Measurements from ENCODE around the gene PLEKHA5. TPM values are rescaled to one million over a fixed set of nuclear protein-coding genes. Genes with fewer than 3 reads are reported as not detected.
A peak's percentile ranks its signal among the peaks of the same experiment; 100 is the strongest.
"Not testable (repeated sequence)": the region's sequence is repeated elsewhere in the genome, so short reads cannot be mapped to it uniquely, and the experiment has no call there.

The PLEKHA5 gene
- polyA plus RNA-seq, 6 donors from 2014 or later: not detected

DNA sequence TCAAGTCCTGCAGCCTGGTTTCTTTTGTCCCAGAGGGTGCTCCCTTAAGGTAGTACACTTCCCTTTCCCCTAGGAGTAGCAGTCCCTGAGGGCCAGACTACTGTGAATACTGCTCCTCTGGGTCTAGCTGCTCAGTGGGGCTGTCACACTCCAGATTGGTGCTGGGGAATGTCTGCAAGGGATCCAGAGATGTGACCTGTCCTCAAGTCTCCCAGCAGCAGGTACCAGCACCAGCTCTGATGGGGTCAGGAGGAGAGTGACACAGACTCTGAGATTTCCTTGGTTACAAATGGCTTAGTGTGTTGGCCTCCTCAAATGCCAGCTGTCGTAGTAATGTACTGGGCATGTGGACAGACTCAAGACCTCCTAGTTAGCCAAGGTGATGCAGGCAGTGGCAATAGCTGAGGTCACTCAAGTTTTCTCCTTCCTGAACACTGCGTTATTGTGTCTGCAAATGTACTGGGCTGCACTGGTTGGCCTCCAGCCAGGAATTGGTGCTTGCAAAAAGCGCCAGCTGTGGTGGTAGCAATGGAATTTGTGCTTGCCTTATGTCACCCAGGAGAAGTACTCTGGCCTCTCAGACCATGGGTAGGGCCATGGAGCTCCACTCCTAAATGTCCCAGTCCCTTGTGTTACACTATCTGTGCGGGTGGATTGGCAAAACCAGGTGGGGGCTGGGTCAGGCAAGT, 273.4 kb downstream of the PLEKHA5 start:
- Mint-ChIP-seq H3K4me1 (no peaks in the 10 kb centered on the region), H3K27me3 (no peaks in the 10 kb centered on the region), H3K4me3 (no peak overlapping the region), H3K36me3 (peaks cover 0 to 7% of the 10 kb centered on the region in 2 donors), H3K27ac (no peak overlapping the region), H3K9me3 (peaks cover 0 to 5% (median 4%) of the 10 kb centered on the region in 7 donors)
- DNase-seq (no peak), ATAC-seq (ENCODE audit: low read depth in 2 of 2) (no peak)

- Mint-ChIP-seq H3K4me1 (no peaks in the 10 kb centered on the region), H3K27me3 (no peaks in the 10 kb centered on the region), H3K9me3 (peaks cover 0 to 5% (median 4%) of the 10 kb centered on the region in 7 donors), H3K36me3 (peaks cover 0 to 7% of the 10 kb centered on the region in 2 donors), H3K4me3 (no peak overlapping the region), H3K27ac (peak overlapping the region in 1 of 6 donors; percentile 49)
- DNase-seq (no peak), ATAC-seq (ENCODE audit: low read depth in 2 of 2) (no peak)
Measured at GRCh38 chr12:19404242-19404880, 274.8 kb downstream of the PLEKHA5 start.

- DNase-seq (no peak), ATAC-seq (ENCODE audit: low read depth in 2 of 2) (no peak)
- Mint-ChIP-seq H3K27me3 (peaks cover 0 to 5% (median 0%) of the 10 kb centered on the region in 3 donors), H3K27ac (no peak overlapping the region), H3K9me3 (peaks cover 0 to 5% (median 0%) of the 10 kb centered on the region in 7 donors), H3K4me3 (no peak overlapping the region), H3K36me3 (peaks cover 0 to under 1% of the 10 kb centered on the region in 2 donors), H3K4me1 (no peaks in the 10 kb centered on the region)
Measured at GRCh38 chr12:19409376-19409775, 279.8 kb downstream of the PLEKHA5 start.

DNA sequence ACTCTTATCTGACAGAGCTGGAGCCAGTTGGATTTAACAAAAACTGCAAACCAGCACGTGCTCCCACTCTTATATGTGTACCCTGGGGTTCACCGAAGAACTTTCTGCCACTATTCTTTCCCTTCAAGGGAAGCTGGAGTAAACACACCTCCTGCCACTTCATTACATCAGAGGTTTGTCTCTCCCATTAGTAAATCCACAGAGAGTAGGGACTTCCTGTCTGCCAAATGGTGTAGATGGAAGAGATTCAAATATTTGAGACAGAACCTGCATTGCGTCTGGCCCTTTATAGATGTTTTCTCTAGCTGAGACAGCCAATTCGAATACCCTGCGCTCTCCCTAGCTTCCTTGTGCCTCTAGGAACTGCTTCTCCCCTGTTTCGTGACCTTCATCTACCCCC, 280.7 kb downstream of the PLEKHA5 start:
- Mint-ChIP-seq H3K27ac (no peak overlapping the region), H3K4me1 (no peaks in the 10 kb centered on the region), H3K9me3 (peaks cover 0 to 5% (median 0%) of the 10 kb centered on the region in 7 donors), H3K36me3 (no peaks in the 10 kb centered on the region), H3K4me3 (no peak overlapping the region), H3K27me3 (peaks cover 0 to 5% (median 0%) of the 10 kb centered on the region in 3 donors)
- no peak for DNase-seq
- ATAC-seq (ENCODE audit: low read depth in 2 of 2): no peak

GRCh38 chr12:19410629-19411185, 281.2 kb downstream of the PLEKHA5 start:
- Mint-ChIP-seq H3K9me3 (peaks cover 0 to under 1% (median 0%) of the 10 kb centered on the region in 7 donors), H3K36me3 (no peaks in the 10 kb centered on the region), H3K27me3 (peaks cover 0 to 5% (median 0%) of the 10 kb centered on the region in 3 donors), H3K4me1 (no peaks in the 10 kb centered on the region), H3K27ac (no peak overlapping the region), H3K4me3 (no peak overlapping the region)
- ATAC-seq (ENCODE audit: low read depth in 2 of 2): no peak
- DNase-seq: no peak

DNA sequence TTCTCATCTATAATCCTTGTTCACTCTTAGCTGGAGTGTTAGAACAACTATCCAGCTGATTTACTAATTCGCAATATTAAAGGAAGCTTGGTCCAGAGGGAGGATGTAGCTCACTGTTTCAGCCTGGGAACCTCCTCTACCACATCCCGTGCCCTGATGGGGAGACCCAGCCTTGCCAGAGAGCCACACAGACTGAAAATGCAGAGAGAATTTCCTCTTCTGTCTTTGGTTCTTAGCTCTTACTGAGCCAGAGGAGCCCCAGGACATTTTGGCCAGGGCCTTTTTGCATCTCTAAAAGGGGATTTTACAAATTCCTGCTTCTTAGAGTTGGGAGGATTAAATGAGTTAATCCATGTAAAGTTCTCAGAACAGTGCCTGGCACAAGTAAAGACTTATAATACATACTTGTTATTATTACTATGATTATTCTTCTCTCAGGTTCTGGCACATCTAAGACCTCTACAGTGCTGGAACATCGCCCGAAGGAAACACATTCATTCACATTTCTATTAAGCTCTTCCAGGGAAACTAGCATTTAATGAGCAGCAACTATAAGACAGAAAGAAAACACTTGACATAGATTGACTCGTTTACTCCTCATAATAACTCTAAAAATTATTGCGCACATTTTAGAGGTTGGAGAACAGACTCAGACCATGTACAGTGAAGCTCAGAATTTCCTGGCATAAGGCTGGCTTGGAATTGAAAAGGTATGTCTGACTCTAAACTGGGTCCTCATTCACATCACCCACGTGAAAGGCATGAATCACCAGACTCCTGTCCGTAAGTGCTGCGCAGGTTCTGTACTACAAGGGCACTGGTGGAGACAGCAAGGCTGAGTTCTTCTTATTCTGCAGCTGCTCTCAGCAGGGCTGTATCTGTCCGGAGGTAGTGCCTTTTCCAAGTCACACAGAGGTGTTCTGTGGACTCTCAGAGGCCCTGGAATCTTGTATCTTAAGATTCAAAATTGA, 282.0 kb downstream of the PLEKHA5 start:
- Mint-ChIP-seq H3K36me3 (no peaks in the 10 kb centered on the region), H3K4me1 (no peaks in the 10 kb centered on the region), H3K27ac (no peak overlapping the region), H3K9me3 (no peaks in the 10 kb centered on the region), H3K4me3 (no peak overlapping the region), H3K27me3 (peaks cover 0 to 5% (median 0%) of the 10 kb centered on the region in 3 donors)
- ATAC-seq (ENCODE audit: low read depth in 2 of 2): no peak
- DNase-seq: no peak

DNA sequence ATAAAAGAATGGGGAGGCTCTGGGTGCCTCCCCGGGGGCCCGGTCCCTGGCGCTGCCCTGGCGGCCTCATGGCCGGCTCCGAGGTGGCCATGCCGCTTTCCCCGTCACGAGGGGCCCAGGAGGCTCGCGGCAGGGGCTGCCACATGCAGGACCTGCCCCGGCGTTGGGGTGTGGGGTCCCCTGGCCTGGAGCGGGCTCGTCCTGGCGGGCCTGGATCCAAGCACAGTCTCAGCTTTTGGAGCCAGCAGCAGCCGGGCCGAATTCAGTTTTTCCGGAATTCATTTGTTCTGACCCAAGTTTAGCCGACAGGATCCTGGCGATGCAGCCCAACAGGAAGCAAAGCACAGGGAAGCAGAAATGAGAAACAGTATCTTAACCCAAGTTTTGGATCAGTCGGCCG, 283.3 kb downstream of the PLEKHA5 start:
- DNase-seq (no peak), ATAC-seq (ENCODE audit: low read depth in 2 of 2) (no peak)
- H3K9me3 Mint-ChIP-seq: no peaks in the 10 kb centered on the region
- H3K4me1 Mint-ChIP-seq: no peaks in the 10 kb centered on the region
- H3K4me3 Mint-ChIP-seq: no peak overlapping the region
- H3K36me3 Mint-ChIP-seq: no peaks in the 10 kb centered on the region
- peaks cover 0 to 5% (median 0%) of the 10 kb centered on the region in 3 donors for H3K27me3 Mint-ChIP-seq
- no peak overlapping the region for H3K27ac Mint-ChIP-seq

- ATAC-seq (ENCODE audit: low read depth in 2 of 2); H3K27me3 Mint-ChIP-seq; H3K4me1 Mint-ChIP-seq; H3K9me3 Mint-ChIP-seq; DNase-seq; H3K36me3 Mint-ChIP-seq; H3K27ac Mint-ChIP-seq; H3K4me3 Mint-ChIP-seq: not testable (repeated sequence)
Measured at GRCh38 chr12:19413582-19413981, 284.0 kb downstream of the PLEKHA5 start.

DNA sequence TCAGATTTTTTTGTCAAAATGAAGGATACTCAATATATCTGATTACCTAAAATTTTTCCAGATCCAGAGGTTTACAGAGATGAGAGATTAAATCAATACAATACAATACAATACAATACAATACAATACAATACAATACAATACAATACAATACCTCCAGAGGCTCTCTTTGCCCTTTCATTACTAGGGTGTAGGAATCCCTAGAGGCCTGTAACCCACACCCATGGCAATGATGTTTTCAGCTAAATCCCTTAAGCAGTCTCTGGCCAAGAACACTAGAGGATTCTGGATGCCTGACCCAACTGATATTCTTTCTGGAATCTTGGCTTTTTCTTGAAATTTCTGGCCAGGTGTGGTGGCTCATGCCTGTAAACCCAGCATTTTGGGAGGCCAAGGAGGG, 286.0 kb downstream of the PLEKHA5 start:
- no peak overlapping the region for H3K4me3 Mint-ChIP-seq
- ATAC-seq (ENCODE audit: low read depth in 2 of 2) (no peak), DNase-seq (no peak)
- peaks cover 0 to 5% (median 0%) of the 10 kb centered on the region in 3 donors for H3K27me3 Mint-ChIP-seq
- H3K27ac Mint-ChIP-seq: no peak overlapping the region
- no peaks in the 10 kb centered on the region for H3K9me3 Mint-ChIP-seq
- no peaks in the 10 kb centered on the region for H3K36me3 Mint-ChIP-seq
- no peaks in the 10 kb centered on the region for H3K4me1 Mint-ChIP-seq

DNA sequence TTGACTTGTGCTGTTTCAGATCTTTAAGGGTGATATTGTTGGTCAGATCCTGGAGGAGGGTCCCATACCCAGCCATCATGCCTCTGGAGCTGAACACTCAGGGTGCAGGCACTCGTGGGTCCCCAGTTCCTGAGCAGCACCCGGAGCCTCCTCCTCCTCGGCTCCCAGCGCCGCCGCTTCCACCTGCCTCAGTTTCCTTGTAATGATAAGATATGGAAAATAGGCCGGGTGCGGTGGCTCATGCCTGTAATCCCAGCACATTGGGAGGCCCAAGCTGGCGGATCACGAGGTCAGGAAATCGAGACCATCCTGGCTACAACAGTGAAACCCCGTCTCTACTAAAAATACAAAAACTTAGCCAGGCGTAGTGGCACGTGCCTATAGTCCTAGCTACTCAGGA, 289.6 kb downstream of the PLEKHA5 start:
- no peaks in the 10 kb centered on the region for H3K27me3 Mint-ChIP-seq
- DNase-seq: no peak
- H3K36me3 Mint-ChIP-seq: no peaks in the 10 kb centered on the region
- H3K9me3 Mint-ChIP-seq: no peaks in the 10 kb centered on the region
- no peak for ATAC-seq (ENCODE audit: low read depth in 2 of 2)
- no peak overlapping the region for H3K4me3 Mint-ChIP-seq
- H3K27ac Mint-ChIP-seq: no peak overlapping the region
- H3K4me1 Mint-ChIP-seq: peaks cover 0 to 3% (median 0%) of the 10 kb centered on the region in 3 donors

DNA sequence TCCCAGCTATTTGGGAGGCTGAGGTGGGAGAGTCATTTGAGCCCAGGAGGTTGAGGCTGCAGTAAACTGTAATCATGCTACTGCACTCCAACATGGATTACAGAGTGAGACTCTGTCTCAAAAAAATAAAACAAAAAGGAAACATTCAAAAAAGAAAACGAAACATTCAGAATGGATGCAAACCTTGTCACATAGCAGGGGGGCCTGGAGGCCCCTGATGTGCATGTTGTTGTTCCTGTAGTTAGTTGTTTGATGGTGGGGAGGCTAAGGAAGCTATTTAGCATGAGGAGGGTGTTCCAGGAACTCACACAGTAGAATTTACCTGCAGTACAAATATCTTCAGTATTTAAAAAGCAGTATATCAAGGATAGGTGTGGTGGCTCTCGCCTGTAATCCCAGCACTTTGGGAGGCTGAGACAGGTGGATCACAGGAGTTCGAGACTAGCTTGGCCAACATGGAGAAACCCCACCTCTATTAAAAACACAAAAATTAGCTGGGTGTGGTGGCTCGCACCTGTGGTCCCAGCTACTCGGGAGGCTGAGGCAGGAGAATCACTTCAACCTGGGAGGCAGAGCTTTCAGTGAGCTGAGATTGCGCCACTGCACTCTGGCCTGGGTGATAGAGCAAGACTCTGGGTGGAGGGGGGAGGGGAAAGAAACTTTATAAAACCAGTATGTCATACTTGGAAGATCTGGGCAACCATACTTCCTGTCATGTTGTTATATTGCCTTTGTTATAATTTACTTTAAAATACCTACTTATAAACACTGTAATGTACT, 292.2 kb downstream of the PLEKHA5 start:
- H3K4me3 Mint-ChIP-seq: no peak overlapping the region
- no peak overlapping the region for H3K27ac Mint-ChIP-seq
- DNase-seq (no peak), ATAC-seq (ENCODE audit: low read depth in 2 of 2) (no peak)
- no peaks in the 10 kb centered on the region for H3K27me3 Mint-ChIP-seq
- peaks cover 0 to 5% (median 0%) of the 10 kb centered on the region in 7 donors for H3K9me3 Mint-ChIP-seq
- H3K4me1 Mint-ChIP-seq: peaks cover 0 to 3% (median 0%) of the 10 kb centered on the region in 3 donors
- no peaks in the 10 kb centered on the region for H3K36me3 Mint-ChIP-seq

GRCh38 chr12:19423166-19423930, 293.8 kb downstream of the PLEKHA5 start:
- no peak for ATAC-seq (ENCODE audit: low read depth in 2 of 2)
- no peak for DNase-seq
- Mint-ChIP-seq H3K27ac (no peak overlapping the region), H3K9me3 (peaks cover 0 to 6% (median 1%) of the 10 kb centered on the region in 7 donors), H3K36me3 (no peaks in the 10 kb centered on the region), H3K4me3 (no peak overlapping the region), H3K4me1 (peaks cover 0 to 3% (median 0%) of the 10 kb centered on the region in 3 donors), H3K27me3 (no peaks in the 10 kb centered on the region)

Data from naive B cell (primary cell).